Loucy (cell line): ENCODE results near the gene TRPC5OS.

Experiments used
- H2AFZ ChIP-seq: fragments of 200-600 bp; sonication (generic); 2 replicates; pipeline ENCODE4 v1.6.0; 2016; ENCODE audit warnings: antibody characterized with exemption, mild to moderate bottlenecking, low read length, moderate library complexity
- H3F3A ChIP-seq: fragments of 200-600 bp; 2 replicates; pipeline ENCODE4 v1.6.0; 2016; ENCODE audit warnings: antibody characterized with exemption, low read depth, mild to moderate bottlenecking
- H3K27me3 ChIP-seq: fragments of 200-600 bp; sonication (generic); 2 replicates; pipeline ENCODE4 v1.6.1; 2014; ENCODE audit warnings: low read length, mild to moderate bottlenecking; ENCODE audit not compliant: insufficient read depth, poor library complexity, severe bottlenecking
- H3K36me3 ChIP-seq: fragments of 200-600 bp; sonication (generic); 2 replicates; pipeline ENCODE4 v1.6.1; 2016; ENCODE audit warnings: low read length; ENCODE audit not compliant: insufficient read depth
- H3K4me1 ChIP-seq: fragments of 200-600 bp; sonication (generic); 2 replicates; pipeline ENCODE4 v1.5.1; 2014; ENCODE audit warnings: low read length, mild to moderate bottlenecking; ENCODE audit not compliant: insufficient read depth, poor library complexity, severe bottlenecking
- H3K4me2 ChIP-seq: fragments of 200-600 bp; sonication (generic); 2 replicates; pipeline ENCODE4 v1.6.0; 2014; ENCODE audit warnings: antibody characterized with exemption, low read length, low read depth, mild to moderate bottlenecking; ENCODE audit not compliant: poor library complexity, severe bottlenecking
- H3K4me3 ChIP-seq: fragments of 200-600 bp; sonication (generic); 2 replicates; pipeline ENCODE4 v1.5.1; 2014; ENCODE audit warnings: low read length, mild to moderate bottlenecking, mixed read lengths; ENCODE audit not compliant: poor library complexity, severe bottlenecking
- H3K79me2 ChIP-seq: fragments of 200-600 bp; sonication (generic); 2 replicates; pipeline ENCODE4 v1.6.1; 2014; ENCODE audit warnings: low read length; ENCODE audit not compliant: insufficient read depth
- H3K9ac ChIP-seq: fragments of 200-600 bp; sonication (generic); 2 replicates; pipeline ENCODE4 v1.6.0; 2014; ENCODE audit warnings: mild to moderate bottlenecking, low read depth, low read length, moderate library complexity; ENCODE audit not compliant: poor library complexity, severe bottlenecking
- H3K9me2 ChIP-seq: fragments of 200-600 bp; sonication (generic); replicated peaks from 2 replicates; pipeline ENCODE4 v1.6.1; 2016; ENCODE audit warnings: low read depth, low read length, mixed read lengths
- H3K9me3 ChIP-seq: fragments of 200-600 bp; sonication (generic); 2 replicates; pipeline ENCODE4 v1.6.1; 2014; ENCODE audit warnings: mild to moderate bottlenecking, antibody characterized with exemption, low read length, low read depth; ENCODE audit not compliant: insufficient read depth
- H4K20me1 ChIP-seq: fragments of 200-600 bp; sonication (generic); 2 replicates; pipeline ENCODE4 v1.6.0; 2014; ENCODE audit warnings: antibody characterized with exemption, low read length, mild to moderate bottlenecking; ENCODE audit not compliant: insufficient read depth, poor library complexity, severe bottlenecking
- EZH2phosphoT487 ChIP-seq: fragments of 200-600 bp; IDR thresholded peaks from 2 replicates; pipeline ENCODE4 v1.6.1; 2018; ENCODE audit warnings: antibody characterized with exemption, mild to moderate bottlenecking, moderate library complexity, borderline replicate concordance
- TF ChIP-seq, protein P1 (sequence below): fragments of 200-600 bp; sonication (generic); conservative IDR thresholded peaks from 2 replicates; pipeline ENCODE4 v1.5.1; 2014; ENCODE audit warnings: mild to moderate bottlenecking, antibody characterized with exemption, low read length

Gene TRPC5OS

DNA sequence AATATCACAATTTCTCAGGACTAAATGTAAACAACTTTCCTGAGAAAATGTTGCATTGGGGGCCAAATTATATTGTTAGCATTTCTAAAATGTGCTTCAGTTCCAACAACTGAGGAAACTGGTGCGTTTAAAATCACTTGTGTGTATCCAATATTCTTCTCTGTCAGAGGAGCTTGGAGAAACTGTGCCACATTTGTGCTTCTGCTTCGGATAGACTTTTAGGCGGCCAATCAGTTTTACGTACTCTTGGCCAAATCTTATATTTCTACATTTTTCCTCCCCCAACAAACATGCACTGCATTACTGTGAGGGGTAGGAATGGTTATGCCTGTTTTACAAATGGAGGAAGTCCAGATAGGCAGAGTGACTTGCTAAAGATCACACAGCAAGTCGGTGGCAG is 27.4 kb upstream of the TRPC5OS start:
- no peaks in the 10 kb centered on the region for H4K20me1 ChIP-seq
- no peaks in the 10 kb centered on the region for H3K79me2 ChIP-seq
- H3K9me3 ChIP-seq = no peaks in the 10 kb centered on the region
- no peak overlapping the region for H3K4me2 ChIP-seq
- H3F3A ChIP-seq = no peaks in the 10 kb centered on the region
- no peak overlapping the region for H3K9ac ChIP-seq
- H3K4me3 ChIP-seq = no peak overlapping the region
- TF ChIP-seq, protein P1, sequence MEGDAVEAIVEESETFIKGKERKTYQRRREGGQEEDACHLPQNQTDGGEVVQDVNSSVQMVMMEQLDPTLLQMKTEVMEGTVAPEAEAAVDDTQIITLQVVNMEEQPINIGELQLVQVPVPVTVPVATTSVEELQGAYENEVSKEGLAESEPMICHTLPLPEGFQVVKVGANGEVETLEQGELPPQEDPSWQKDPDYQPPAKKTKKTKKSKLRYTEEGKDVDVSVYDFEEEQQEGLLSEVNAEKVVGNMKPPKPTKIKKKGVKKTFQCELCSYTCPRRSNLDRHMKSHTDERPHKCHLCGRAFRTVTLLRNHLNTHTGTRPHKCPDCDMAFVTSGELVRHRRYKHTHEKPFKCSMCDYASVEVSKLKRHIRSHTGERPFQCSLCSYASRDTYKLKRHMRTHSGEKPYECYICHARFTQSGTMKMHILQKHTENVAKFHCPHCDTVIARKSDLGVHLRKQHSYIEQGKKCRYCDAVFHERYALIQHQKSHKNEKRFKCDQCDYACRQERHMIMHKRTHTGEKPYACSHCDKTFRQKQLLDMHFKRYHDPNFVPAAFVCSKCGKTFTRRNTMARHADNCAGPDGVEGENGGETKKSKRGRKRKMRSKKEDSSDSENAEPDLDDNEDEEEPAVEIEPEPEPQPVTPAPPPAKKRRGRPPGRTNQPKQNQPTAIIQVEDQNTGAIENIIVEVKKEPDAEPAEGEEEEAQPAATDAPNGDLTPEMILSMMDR = no peak
- TF ChIP-seq EZH2phosphoT487 = no peak
- H3K9me2 ChIP-seq = no peaks in the 10 kb centered on the region
- no peaks in the 10 kb centered on the region for H3K4me1 ChIP-seq
- H2AFZ ChIP-seq = no peak overlapping the region
- H3K27me3 ChIP-seq = no peaks in the 10 kb centered on the region
- H3K36me3 ChIP-seq = no peaks in the 10 kb centered on the region

DNA sequence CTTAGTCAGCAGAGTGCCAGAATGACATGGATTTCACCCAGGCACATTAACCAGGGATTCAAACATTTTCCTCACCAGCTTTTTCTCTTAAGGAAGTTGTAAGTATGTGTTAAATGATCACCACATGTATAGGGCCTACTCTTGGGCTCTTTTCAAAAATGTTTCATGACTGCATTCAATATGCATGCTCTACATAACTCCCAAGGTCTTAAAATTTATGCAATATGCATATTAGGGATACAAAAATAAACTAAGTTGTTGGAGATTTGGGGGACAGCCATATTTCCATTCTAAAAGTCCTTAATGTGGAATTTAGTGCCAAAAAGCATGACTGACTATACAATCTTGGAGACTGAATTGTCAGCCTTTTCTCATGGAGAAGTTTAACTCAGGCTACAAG is 25.0 kb upstream of the TRPC5OS start:
- Histone ChIP-seq H3K4me1 (no peaks in the 10 kb centered on the region), H3K9me3 (no peaks in the 10 kb centered on the region), H3K27me3 (no peaks in the 10 kb centered on the region), H3K4me3 (no peak overlapping the region), H3K4me2 (no peak overlapping the region), H2AFZ (no peak overlapping the region), H4K20me1 (no peaks in the 10 kb centered on the region), H3K9me2 (no peaks in the 10 kb centered on the region), H3K9ac (no peak overlapping the region), H3K36me3 (no peaks in the 10 kb centered on the region), H3F3A (no peaks in the 10 kb centered on the region), H3K79me2 (no peaks in the 10 kb centered on the region)
- TF ChIP-seq EZH2phosphoT487 = no peak
- TF ChIP-seq, protein P1 = no peak

DNA sequence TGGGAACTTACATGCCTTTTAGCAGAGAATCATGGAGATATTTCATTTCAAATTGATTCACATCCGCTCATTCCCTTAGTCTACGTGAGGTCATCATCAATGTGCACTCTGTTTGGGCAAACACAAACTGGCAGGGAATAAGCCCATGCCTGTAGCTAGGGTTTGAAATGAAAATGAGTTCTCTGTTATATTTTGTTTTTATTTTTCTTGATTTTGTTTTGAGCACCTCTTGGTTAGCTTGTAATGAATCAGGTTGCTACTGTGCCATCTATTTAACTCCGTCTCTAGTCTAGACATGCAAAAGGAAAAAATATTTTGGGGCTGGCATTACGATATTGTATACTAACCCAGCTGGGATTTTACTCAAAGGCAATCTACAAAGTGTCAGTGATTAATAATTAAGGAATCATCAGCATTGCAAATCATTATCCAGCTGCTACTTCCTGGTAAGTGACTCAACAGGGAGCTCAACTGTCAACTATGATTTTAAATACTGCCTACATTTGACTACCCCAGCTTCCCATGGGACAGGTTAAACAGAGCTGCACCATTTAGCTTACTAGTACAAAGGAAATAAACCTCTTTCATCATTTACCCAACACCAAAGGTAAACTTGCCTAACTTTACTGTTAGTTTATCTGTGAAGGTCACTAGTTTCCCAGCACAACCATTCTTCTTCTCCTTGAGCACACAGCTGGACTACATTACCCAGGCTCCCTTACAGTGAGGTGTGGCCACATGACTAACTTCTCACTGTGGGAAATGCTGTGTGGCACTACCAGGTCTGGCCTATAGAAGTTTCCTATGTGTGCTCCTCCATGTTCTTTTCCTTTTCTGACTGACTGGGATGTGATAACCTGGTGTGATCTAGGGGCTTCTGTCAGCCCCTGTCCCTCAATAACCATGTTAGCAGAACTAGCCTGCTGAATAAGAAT is 21.2 kb upstream of the TRPC5OS start:
- Histone ChIP-seq H3K9me3 (no peaks in the 10 kb centered on the region), H3K9me2 (no peaks in the 10 kb centered on the region), H3F3A (no peaks in the 10 kb centered on the region), H3K9ac (no peak overlapping the region), H3K4me3 (no peak overlapping the region), H3K4me2 (no peak overlapping the region), H3K36me3 (no peaks in the 10 kb centered on the region), H3K4me1 (no peaks in the 10 kb centered on the region), H3K27me3 (no peaks in the 10 kb centered on the region), H4K20me1 (no peaks in the 10 kb centered on the region), H3K79me2 (no peaks in the 10 kb centered on the region), H2AFZ (no peak overlapping the region)
- no peak for TF ChIP-seq EZH2phosphoT487
- TF ChIP-seq, protein P1 = no peak
